ENCODE data around the gene PTPRG.

PTPRG gene

DNA sequence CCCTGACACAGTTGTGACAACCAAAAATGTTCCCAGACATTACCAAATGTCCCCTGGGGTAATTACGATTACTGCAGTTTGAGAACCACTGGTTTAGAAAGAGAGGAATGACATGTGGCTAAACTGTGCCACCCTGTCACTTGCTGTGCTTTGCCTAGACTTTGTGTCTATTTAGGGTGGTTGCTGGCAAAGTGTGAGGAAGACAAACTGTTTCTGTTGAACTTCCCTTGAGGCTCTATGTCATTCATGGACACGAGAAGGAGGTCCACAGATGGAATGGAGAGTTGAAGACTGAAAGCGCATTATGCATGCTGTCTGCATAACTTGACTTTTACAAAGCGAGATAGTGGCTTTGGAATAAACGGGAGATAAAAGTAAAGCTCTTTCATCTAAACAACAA is 495.3 kb downstream of the PTPRG start:
- H4K20me1 ChIP-seq (ENCODE audit: control insufficient read depth, insufficient read depth, low read depth, low read length), result no peaks in the 10 kb centered on the region
- no peak overlapping the region for H3K4me2 ChIP-seq (ENCODE audit: low read length)
- H3K4me1 ChIP-seq (ENCODE audit: control insufficient read depth, low read length), result no peaks in the 10 kb centered on the region
- no peaks in the 10 kb centered on the region for H3K9me3 ChIP-seq (ENCODE audit: control insufficient read depth, insufficient read depth, low read length)
- H3K27ac ChIP-seq (ENCODE audit: low read depth, low read length), result no peak overlapping the region
- peaks cover 4% of the 10 kb centered on the region; the same call in 1 of the 2 replicates for H3K27me3 ChIP-seq (ENCODE audit: control insufficient read depth, low read length)
- H3K4me3 ChIP-seq (ENCODE audit: low read length), result no peak overlapping the region
- no peaks in the 10 kb centered on the region for H3K79me2 ChIP-seq (ENCODE audit: control insufficient read depth, low read length)
- no peaks in the 10 kb centered on the region for H3K9me2 ChIP-seq (replicated peaks; ENCODE audit: control insufficient read depth, low read length)
- no peaks in the 10 kb centered on the region for H3K36me3 ChIP-seq (ENCODE audit: control insufficient read depth, low read length)
- no peaks in the 10 kb centered on the region for H3F3A ChIP-seq (ENCODE audit: control insufficient read depth, insufficient read depth)
- TF ChIP-seq CTCF (IDR thresholded peaks at IDR 0.05; ENCODE audit: low read depth, low read length, poor library complexity, severe bottlenecking), result no peak
- no peak for TF ChIP-seq EZH2phosphoT487 (IDR thresholded peaks at IDR 0.05; ENCODE audit: borderline replicate concordance, low read length)

GRCh38 chr3:62057339-62058047 is 496.1 kb downstream of the PTPRG start:
- H3K4me3 ChIP-seq (ENCODE audit: low read length), result no peak overlapping the region
- H3K36me3 ChIP-seq (ENCODE audit: control insufficient read depth, low read length), result no peaks in the 10 kb centered on the region
- H3K4me2 ChIP-seq (ENCODE audit: low read length), result no peak overlapping the region
- no peaks in the 10 kb centered on the region for H3K9me3 ChIP-seq (ENCODE audit: control insufficient read depth, insufficient read depth, low read length)
- H3K27ac ChIP-seq (ENCODE audit: low read depth, low read length), result no peak overlapping the region
- H3K27me3 ChIP-seq (ENCODE audit: control insufficient read depth, low read length), result peaks cover 4% of the 10 kb centered on the region; the same call in 1 of the 2 replicates
- no peaks in the 10 kb centered on the region for H3K9me2 ChIP-seq (replicated peaks; ENCODE audit: control insufficient read depth, low read length)
- no peaks in the 10 kb centered on the region for H4K20me1 ChIP-seq (ENCODE audit: control insufficient read depth, insufficient read depth, low read depth, low read length)
- H3K79me2 ChIP-seq (ENCODE audit: control insufficient read depth, low read length), result no peaks in the 10 kb centered on the region
- no peaks in the 10 kb centered on the region for H3K4me1 ChIP-seq (ENCODE audit: control insufficient read depth, low read length)
- no peaks in the 10 kb centered on the region for H3F3A ChIP-seq (ENCODE audit: control insufficient read depth, insufficient read depth)
- TF ChIP-seq CTCF (IDR thresholded peaks at IDR 0.05; ENCODE audit: low read depth, low read length, poor library complexity, severe bottlenecking) (no peak), EZH2phosphoT487 (IDR thresholded peaks at IDR 0.05; ENCODE audit: borderline replicate concordance, low read length) (no peak)

GRCh38 chr3:62065985-62066693 is 504.8 kb downstream of the PTPRG start:
- no peaks in the 10 kb centered on the region for H3K9me3 ChIP-seq (ENCODE audit: control insufficient read depth, insufficient read depth, low read length)
- no peaks in the 10 kb centered on the region for H3K4me1 ChIP-seq (ENCODE audit: control insufficient read depth, low read length)
- TF ChIP-seq EZH2phosphoT487 (IDR thresholded peaks at IDR 0.05; ENCODE audit: borderline replicate concordance, low read length) (no peak), CTCF (IDR thresholded peaks at IDR 0.05; ENCODE audit: low read depth, low read length, poor library complexity, severe bottlenecking) (no peak)

More at GRCh38 chr3:62065985-62066693, 504.8 kb downstream of the PTPRG start:
- no peaks in the 10 kb centered on the region for H4K20me1 ChIP-seq (ENCODE audit: control insufficient read depth, insufficient read depth, low read depth, low read length)
- H3K79me2 ChIP-seq (ENCODE audit: control insufficient read depth, low read length), result no peaks in the 10 kb centered on the region
- H3K4me2 ChIP-seq (ENCODE audit: low read length), result no peak overlapping the region
- no peak overlapping the region for H3K27ac ChIP-seq (ENCODE audit: low read depth, low read length)
- no peaks in the 10 kb centered on the region for H3F3A ChIP-seq (ENCODE audit: control insufficient read depth, insufficient read depth)
- no peaks in the 10 kb centered on the region; the same call in 1 of the 2 replicates for H3K9me2 ChIP-seq (replicated peaks; ENCODE audit: control insufficient read depth, low read length)
- H3K4me3 ChIP-seq (ENCODE audit: low read length), result no peak overlapping the region
- no peaks in the 10 kb centered on the region for H3K27me3 ChIP-seq (ENCODE audit: control insufficient read depth, low read length)
- no peaks in the 10 kb centered on the region for H3K36me3 ChIP-seq (ENCODE audit: control insufficient read depth, low read length)

All from DOHH2 (cell line).